ENCODE results near the gene WDFY1.
A peak's percentile ranks its signal among the peaks of the same experiment; 100 is the strongest.
"Not testable (repeated sequence)": the region's sequence is repeated elsewhere in the genome, so short reads cannot be mapped to it uniquely, and the experiment has no call there.

Gene WDFY1

GRCh38 chr2:223956300-223956699 lies 11.2 kb upstream of the WDFY1 start:
- DNase-seq, result no peak

GRCh38 chr2:223954401-223954800 lies 9.3 kb upstream of the WDFY1 start:
- DNase-seq, result no peak

GRCh38 chr2:223952280-223952968 lies 7.3 kb upstream of the WDFY1 start:
- DNase-seq, result no peak

GRCh38 chr2:223950448-223951347 lies 5.6 kb upstream of the WDFY1 start:
- DNase-seq, result no peak

- DNase-seq, result no peak
Observed at GRCh38 chr2:223949241-223949840, 4.2 kb upstream of the WDFY1 start.

- no peak for DNase-seq
Observed at GRCh38 chr2:223947711-223948205, 2.6 kb upstream of the WDFY1 start.

- DNase-seq, result no peak
Observed at GRCh38 chr2:223945755-223946154, 620 bp upstream of the WDFY1 start.

- DNase-seq, result no peak
Observed at GRCh38 chr2:223944166-223944702, 901 bp downstream of the WDFY1 start.

GRCh38 chr2:223943561-223944008 lies 1.6 kb downstream of the WDFY1 start:
- DNase-seq, result no peak

GRCh38 chr2:223943135-223943534 lies 2.0 kb downstream of the WDFY1 start:
- DNase-seq, result no peak

GRCh38 chr2:223941579-223942277 lies 3.4 kb downstream of the WDFY1 start:
- peak; percentile 90 for DNase-seq

GRCh38 chr2:223939438-223939837 lies 5.7 kb downstream of the WDFY1 start:
- DNase-seq, result not testable (repeated sequence)

- DNase-seq, result no peak
Observed at GRCh38 chr2:223937535-223937934, 7.6 kb downstream of the WDFY1 start.

- no peak for DNase-seq
Observed at GRCh38 chr2:223936862-223937326, 8.2 kb downstream of the WDFY1 start.

- DNase-seq, result no peak
Observed at GRCh38 chr2:223935459-223936125, 9.5 kb downstream of the WDFY1 start.

- no peak for DNase-seq
Observed at GRCh38 chr2:223934870-223935269, 10.3 kb downstream of the WDFY1 start.

GRCh38 chr2:223932816-223933800 lies 12.0 kb downstream of the WDFY1 start:
- no peak for DNase-seq

GRCh38 chr2:223930103-223930976 lies 14.8 kb downstream of the WDFY1 start:
- no peak for DNase-seq

- DNase-seq, result no peak
Observed at GRCh38 chr2:223929571-223930102, 15.5 kb downstream of the WDFY1 start.
